NOMO-1 (cell line): ENCODE data around the gene LDLRAD4.

Experiments
- DNase-seq, 2 experiments: peaks; one replicate each; lab custom pipeline; 2025; ENCODE audit not compliant: unreplicated experiment in 2 of 2; lab: John Stamatoyannopoulos, UW

LDLRAD4 gene

GRCh38 chr18:13379930-13380690 lies 161.6 kb downstream of the LDLRAD4 start:
- DNase-seq = no peak

- no peak for DNase-seq
Observed at GRCh38 chr18:13380691-13381070, 162.1 kb downstream of the LDLRAD4 start.

GRCh38 chr18:13381331-13381730 lies 162.8 kb downstream of the LDLRAD4 start:
- DNase-seq = no peak

- DNase-seq = peak; percentile 7 to 66
Observed at GRCh38 chr18:13381944-13382365, 163.4 kb downstream of the LDLRAD4 start.

GRCh38 chr18:13382366-13382953 lies 163.9 kb downstream of the LDLRAD4 start:
- peak in 1 of 2 experiments; percentile 34 for DNase-seq

- no peak for DNase-seq
Observed at GRCh38 chr18:13382954-13383827, 164.6 kb downstream of the LDLRAD4 start.

GRCh38 chr18:13386891-13387801 lies 168.6 kb downstream of the LDLRAD4 start:
- no peak for DNase-seq

- DNase-seq = no peak
Observed at GRCh38 chr18:13387855-13388548, 169.4 kb downstream of the LDLRAD4 start.

GRCh38 chr18:13388586-13389490 lies 170.3 kb downstream of the LDLRAD4 start:
- DNase-seq = no peak

GRCh38 chr18:13389491-13390131 lies 171.1 kb downstream of the LDLRAD4 start:
- DNase-seq = no peak

GRCh38 chr18:13390196-13390595 lies 171.6 kb downstream of the LDLRAD4 start:
- DNase-seq = no peak

GRCh38 chr18:13390711-13391110 lies 172.2 kb downstream of the LDLRAD4 start:
- DNase-seq = no peak

GRCh38 chr18:13392029-13392750 lies 173.6 kb downstream of the LDLRAD4 start:
- DNase-seq = no peak

- no peak for DNase-seq
Observed at GRCh38 chr18:13392899-13393298, 174.3 kb downstream of the LDLRAD4 start.

GRCh38 chr18:13393338-13393737 lies 174.8 kb downstream of the LDLRAD4 start:
- no peak for DNase-seq

GRCh38 chr18:13394801-13395200 lies 176.2 kb downstream of the LDLRAD4 start:
- no peak for DNase-seq

GRCh38 chr18:13395577-13395976 lies 177.0 kb downstream of the LDLRAD4 start:
- DNase-seq = no peak
